HG02610 (cell line): ENCODE data around the gene RBM44.
"Not testable (repeated sequence)": the region's sequence is repeated elsewhere in the genome, so short reads cannot be mapped to it uniquely, and the experiment has no call there.

Experiments used
- ATAC-seq: cut with Tn5 transposase; IDR thresholded peaks from one replicate; pipeline ENCODE4 v1.9.1; 2021; ENCODE audit warnings: mild to moderate bottlenecking, moderate library complexity; ENCODE audit not compliant: unreplicated experiment

The RBM44 gene

DNA sequence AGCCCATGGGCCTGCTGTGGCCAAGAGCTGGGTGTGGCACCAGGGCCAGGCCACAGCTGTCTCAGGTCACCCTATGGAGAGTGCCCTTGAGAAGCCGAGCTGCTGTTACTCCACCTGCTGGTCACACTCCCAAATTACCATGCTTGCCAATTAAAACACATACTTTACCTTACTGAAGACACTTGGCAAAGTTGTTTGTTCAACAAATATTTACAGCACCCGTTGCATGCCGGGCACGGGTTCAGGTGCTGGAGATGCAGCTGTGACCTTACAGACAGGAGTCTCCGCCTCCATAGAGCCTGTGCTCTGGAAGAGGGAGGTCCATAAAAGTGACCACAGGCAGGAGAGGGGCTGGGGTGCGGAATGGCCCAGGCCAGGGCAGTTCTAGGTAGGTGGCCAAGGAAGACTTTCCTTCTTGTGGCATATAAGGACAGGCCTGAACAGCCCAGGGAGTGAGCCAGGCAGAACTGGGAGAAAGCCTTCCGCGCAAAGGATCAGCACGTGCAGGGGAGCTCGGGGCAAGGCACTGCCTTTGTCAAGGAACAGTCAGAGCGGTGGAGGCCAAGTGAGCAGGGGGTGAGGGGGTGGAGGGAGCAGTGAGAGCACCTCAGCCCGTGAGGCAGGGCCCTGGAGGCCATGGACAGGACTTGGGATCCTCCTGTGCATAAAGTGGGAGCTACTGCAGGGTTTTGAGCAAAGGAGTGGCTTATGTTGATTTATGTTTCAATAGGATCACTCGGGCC lies 23.6 kb upstream of the RBM44 start:
- no peak for ATAC-seq

DNA sequence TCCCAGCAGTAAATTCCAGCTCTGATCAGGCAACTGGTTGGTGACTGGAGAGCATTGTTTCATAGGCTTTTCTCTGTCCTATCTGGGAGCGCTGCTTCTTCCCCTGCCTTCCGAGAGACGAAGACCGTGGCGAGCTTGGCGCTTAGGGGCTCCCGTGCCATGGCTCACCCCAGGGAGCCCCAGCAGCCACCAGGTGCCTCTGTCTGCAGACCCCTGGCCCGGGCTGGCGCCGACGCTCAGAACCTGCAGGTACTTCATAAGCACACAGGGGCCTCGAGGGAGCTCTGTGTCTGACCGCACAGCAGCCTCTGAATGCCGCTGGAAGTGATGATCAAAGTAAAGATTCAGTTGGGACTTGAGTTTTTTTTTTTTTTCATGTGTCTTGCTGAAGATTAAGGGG lies 19.1 kb upstream of the RBM44 start:
- ATAC-seq, result no peak

DNA sequence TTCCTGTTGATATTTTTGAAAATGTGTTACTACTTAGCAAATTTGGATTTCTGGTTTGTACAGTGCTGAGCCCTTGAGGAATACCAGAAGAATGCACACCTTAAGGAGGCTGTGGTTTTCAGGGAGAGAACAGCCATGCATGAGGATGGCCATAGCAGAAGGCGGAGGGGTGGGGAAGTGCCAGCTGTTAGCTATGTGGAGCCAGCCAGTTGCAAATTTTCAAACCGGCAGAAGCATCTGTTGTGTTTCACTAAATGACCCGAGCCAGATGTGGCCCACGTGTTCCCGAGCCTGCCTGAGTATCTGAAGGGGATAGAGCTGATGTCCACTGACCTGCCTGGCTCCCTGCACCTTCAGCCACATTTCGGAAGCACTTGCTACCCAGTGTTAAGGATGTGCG lies 16.4 kb upstream of the RBM44 start:
- ATAC-seq, result no peak

DNA sequence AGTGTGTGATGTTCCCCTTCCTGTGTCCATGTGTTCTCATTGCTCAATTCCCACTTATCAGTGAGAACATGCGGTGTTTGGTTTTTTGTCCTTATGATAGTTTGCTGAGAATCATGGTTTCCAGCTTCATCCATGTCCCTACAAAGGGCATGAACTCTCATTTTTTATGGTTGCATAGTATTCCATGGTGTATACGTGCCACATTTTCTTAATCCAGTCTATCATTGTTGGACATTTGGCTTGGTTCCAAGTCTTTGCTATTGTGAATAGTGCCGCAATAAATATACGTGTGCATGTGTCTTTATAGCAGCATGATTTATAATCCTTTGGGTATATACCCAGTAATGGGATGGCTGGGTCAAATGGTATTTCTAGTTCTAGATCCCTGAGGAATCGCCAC lies 14.9 kb upstream of the RBM44 start:
- not testable (repeated sequence) for ATAC-seq

GRCh38 chr2:237786936-237787335 lies 11.6 kb upstream of the RBM44 start:
- ATAC-seq, result no peak

GRCh38 chr2:237790353-237790752 lies 8.2 kb upstream of the RBM44 start:
- ATAC-seq, result no peak

GRCh38 chr2:237791977-237792727 lies 6.4 kb upstream of the RBM44 start:
- no peak for ATAC-seq

- no peak for ATAC-seq
These were observed 1.3 kb upstream of the RBM44 start for GRCh38 chr2:237797253-237797652.

- ATAC-seq, result no peak
These were observed 465 bp downstream of the RBM44 start for GRCh38 chr2:237799060-237799428.

GRCh38 chr2:237801466-237801865 lies 2.9 kb downstream of the RBM44 start:
- ATAC-seq, result no peak

- no peak for ATAC-seq
These were observed 7.8 kb downstream of the RBM44 start for GRCh38 chr2:237806334-237806733.

DNA sequence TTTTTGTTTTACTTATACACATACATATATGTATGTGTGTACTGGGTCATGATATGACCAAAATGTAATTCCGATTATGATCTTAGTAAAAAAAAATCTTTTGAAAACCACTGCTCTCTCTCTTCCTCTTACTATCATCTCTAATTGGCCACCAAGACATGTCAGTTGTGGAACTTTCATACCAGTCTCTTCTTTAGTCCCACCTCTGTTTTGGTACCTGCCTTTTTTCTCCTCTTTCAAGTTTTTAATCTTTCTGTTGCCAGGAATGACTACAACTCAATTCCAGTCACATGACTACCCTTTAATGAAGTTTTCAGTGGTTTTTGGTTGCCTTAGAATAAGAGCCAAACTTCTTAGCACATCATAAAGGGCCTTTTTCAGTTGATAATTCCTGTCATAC lies 17.1 kb downstream of the RBM44 start:
- no peak for ATAC-seq

- ATAC-seq, result no peak
These were observed 18.0 kb downstream of the RBM44 start for GRCh38 chr2:237816531-237816930.

DNA sequence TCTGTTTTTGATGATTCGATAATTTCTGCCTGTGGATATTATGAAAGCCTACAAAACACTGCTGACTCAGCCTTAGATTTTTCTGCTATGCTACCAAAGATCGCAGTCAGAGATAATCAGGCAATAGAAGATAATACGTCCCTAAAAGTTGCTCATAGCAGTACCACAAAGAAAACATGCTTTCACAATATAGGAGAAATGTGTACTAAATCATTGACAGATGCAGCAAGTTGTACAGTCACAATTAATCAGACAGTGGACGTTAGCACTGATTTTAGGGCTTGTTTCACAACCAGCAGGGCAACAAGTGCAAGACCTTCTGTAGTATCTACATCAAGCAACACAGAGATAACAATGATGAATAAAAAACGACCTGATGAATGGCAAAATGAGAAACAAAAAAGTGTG lies 19.5 kb downstream of the RBM44 start:
- ATAC-seq, result no peak

GRCh38 chr2:237819231-237819630 lies 20.7 kb downstream of the RBM44 start:
- no peak for ATAC-seq

DNA sequence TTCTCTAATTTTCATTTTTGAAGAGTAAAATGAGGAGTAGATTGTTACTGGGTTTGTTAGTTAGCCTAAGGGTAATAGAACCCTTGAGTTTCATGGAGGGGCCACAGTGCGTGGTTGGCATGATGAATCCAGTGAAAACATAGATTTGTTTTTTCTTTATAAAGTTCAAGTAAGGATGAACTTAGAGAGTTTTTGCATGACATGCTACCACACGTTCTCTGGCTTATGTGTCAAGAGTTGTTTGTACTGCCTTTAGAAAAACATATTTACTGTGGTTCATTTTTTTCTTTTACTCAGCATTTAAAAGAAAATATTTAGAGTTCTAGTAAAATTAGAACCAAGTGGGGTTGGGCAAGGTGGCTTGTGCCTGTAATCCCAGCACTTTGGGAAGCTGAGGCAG lies 21.8 kb downstream of the RBM44 start:
- no peak for ATAC-seq

GRCh38 chr2:237823544-237823943 lies 25.0 kb downstream of the RBM44 start:
- ATAC-seq, result no peak

DNA sequence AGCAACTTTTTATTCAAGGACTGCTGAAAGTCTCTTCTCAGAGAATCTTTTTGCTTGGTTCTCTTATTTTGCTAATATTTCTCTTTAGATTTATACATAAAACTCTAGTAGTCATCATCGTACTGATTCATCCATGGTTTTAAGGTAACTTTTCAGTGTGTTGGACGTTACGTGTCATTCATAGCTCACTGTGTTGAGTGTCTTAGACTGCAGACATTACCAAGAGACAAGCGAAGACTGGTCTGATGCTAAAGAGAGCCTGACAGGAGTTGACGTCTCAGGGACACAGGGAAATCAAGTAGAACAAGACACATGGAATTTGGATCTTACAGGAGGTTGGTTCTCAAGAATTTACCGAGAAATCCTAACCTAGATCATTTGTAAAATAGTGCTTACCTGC lies 25.5 kb downstream of the RBM44 start:
- no peak for ATAC-seq

DNA sequence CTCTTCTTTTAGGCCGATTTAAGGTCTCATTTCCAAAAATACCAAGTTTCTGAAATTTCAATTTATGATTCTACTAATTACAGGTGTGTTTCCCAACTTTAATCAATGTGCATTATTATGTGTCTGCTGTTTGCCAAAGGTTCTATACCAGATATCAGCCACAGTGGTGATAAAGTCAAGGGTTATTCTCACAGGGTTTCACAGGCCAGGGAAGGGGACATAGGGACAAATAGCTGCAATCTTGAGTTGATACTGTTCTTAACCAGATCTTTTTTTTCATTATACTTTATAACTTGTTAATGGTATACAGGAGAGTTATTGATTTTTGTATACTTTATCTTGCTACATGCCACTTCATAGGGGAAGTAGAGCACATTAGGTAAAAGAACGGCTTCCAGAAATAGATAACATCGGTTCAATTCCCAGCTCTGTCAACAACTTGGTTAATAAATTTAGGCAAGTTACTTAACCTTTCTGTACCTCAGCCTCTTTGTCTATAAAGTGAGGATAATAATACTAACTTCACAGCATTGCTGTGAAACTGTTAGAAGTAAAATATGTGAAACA lies 28.9 kb downstream of the RBM44 start:
- no peak for ATAC-seq

- ATAC-seq, result no peak
These were observed 31.9 kb downstream of the RBM44 start for GRCh38 chr2:237830522-237830921.

DNA sequence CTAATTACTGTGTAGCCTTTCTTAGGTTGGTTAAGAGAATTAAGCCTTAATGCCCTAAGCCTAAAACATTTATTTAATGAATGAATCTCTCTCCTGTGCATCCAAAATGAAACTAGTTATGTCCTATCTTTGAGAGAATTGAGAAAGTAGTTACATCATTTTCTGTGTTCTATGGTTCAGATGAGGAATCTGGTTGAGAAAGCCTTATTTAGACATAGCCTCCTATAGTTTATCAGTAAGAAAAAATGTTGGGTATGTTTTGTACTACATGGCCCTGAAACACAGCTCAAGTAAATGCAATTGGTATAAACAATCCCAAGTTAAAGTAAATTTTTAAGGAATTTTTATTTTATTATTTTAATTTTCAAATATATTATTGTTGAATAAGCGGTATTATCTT lies 35.0 kb downstream of the RBM44 start:
- ATAC-seq, result no peak

- ATAC-seq, result no peak
These were observed 36.8 kb downstream of the RBM44 start for GRCh38 chr2:237835372-237835771.
